ENCODE data around the gene MAZ.
"Not testable (repeated sequence)": the region's sequence is repeated elsewhere in the genome, so short reads cannot be mapped to it uniquely, and the experiment has no call there.

The MAZ gene

GRCh38 chr16:29820730-29821642, 14.7 kb downstream of the MAZ start:
- DNase-seq, result no peak

DNA sequence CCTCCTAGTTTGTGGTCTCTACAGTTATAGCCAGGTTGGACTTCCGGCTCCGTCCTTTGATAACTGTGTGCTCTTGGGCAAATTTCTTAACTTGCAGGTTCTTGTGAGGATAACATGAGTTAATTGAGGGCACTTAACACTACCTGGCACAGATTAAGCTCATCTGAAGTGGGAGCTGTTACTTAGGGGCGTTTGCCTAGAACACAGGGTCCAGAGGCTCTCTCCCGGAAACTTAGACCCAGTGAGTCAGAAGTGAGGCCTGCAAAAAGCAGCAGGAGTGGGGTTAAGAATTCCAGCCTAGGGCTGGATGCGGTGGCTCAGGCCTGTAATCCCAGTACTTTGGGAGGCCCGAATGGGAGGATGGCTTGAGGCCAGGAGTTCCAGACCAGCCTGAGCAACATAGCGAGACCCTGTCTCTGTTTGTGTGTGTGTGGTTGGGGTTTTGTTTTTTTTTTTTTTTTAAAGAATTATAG, 15.3 kb downstream of the MAZ start:
- DNase-seq, result no peak

DNA sequence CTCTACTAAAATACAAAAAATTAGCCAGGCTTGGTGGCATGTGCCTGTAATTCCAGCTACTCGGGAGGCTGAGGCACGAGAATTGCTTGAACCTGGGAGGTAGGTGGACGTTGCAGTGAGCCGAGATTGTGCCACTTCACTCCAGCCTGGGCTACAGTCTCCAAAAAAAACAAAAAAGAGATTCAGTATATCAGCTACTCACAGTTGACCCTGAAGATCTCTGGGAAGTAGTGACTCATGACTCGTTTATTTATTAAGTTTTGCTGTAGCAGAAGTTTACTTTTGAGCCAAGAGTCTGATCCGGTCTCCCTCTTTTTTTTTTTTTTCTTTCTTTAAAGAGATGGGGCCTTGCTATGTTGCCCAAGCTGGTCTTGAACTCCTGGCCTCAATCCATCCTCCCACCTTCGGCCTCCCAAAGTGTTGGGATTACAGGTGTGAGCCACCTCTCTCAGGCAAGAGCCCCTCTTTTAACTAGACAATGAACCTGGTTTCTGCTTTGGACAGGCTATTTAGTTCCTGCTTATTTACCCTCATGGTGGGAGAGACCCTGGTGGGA, 18.3 kb downstream of the MAZ start:
- DNase-seq, result no peak

- peak in 31 of 56 donors; percentile 11 to 78 (median 58) for DNase-seq
Observed at GRCh38 chr16:29825145-29826044, 19.1 kb downstream of the MAZ start.

GRCh38 chr16:29826342-29826695, 20.0 kb downstream of the MAZ start:
- no peak for DNase-seq

DNA sequence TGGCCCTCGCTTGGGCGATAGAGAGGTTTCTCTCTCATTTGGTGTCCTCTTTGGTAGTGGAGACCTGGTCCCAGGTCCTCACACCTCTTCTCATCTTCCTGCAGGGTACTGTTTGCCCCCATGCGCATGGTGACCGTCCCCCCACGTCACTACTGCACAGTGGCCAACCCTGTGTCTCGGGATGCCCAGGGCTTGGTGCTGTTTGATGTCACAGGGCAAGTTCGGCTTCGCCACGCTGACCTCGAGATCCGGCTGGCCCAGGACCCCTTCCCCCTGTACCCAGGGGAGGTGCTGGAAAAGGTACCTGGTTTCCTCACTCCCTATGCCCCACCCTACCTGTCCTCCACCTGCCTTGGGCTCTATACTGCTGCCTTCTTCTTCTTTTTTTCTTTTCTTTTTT, 24.4 kb downstream of the MAZ start:
- DNase-seq, result no peak

- DNase-seq, result no peak
Observed at GRCh38 chr16:29831490-29831889, 25.2 kb downstream of the MAZ start.

GRCh38 chr16:29833219-29833618, 26.9 kb downstream of the MAZ start:
- DNase-seq, result not testable (repeated sequence)

DNA sequence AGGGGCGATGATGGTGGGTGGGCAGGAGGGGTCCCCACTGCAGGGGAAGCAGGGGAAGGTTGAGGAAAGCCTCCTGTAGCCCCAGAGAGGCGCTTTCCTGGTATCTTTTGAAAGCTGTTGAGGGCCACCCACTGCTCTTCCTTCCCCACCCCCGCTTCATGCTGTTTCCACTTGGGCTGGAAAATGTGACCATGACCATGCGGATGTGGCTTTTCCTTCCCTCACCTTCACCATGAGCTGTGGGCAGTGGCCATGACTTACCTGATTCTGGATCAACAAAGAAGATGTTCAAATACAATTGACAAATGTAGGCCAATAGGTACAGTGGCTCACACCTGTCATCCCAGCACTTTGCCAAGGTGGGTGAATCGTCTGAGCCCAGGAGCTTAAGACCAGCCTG, 27.8 kb downstream of the MAZ start:
- DNase-seq, result no peak

- DNase-seq, result no peak
Observed at GRCh38 chr16:29835926-29836325, 29.6 kb downstream of the MAZ start.

DNA sequence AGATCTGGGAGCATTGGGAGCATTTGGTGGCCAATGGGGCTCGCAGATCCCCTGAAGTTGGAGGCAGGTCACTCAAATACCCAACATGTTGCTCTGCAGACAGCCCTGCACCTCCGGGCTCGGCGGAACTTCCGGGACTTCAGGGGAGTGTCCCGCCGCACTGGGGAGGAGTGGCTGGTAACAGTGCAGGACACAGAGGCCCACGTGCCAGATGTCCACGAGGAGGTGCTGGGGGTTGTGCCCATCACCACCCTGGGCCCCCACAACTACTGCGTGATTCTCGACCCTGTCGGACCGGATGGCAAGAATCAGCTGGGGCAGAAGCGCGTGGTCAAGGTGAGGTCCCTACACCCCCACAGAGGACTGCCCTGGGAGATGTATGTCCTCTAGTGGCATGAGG, 30.3 kb downstream of the MAZ start:
- no peak for DNase-seq

DNA sequence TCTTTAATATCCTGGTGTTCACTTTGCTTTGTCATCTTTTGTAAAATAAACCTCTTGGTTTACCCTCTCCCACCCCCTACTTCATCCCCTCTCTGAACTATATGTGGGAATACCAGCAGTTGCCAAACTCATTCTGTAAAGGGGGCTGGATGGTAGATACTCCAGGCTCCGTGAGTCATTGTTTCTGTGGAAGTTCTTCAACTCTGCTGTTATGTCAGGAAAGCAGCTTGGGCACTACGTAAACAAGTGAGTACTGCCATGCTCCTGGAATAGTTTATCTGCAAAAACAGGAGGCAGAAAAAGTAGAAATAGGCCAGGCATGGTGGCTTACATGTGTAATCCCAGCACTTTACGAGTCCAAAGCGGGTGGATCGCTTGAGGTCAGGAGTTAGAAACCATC, 31.5 kb downstream of the MAZ start:
- DNase-seq, result no peak

- DNase-seq, result no peak
Observed at GRCh38 chr16:29839822-29840221, 33.5 kb downstream of the MAZ start.

DNA sequence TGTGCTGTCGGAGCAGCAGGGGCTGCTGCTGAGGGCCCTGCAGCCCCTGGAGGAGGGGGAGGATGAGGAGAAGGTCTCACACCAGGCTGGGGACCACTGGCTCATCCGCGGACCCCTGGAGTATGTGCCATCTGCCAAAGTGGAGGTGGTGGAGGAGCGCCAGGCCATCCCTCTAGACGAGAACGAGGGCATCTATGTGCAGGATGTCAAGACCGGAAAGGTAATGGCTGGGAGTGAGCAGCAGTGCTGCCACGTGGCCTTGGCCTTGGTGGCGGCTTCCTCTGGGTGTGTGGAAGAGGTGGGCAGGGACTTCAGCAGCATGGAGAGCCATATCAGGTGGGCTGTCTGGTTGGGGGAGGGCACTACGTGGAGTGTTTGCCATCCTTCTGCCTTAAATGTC, 33.9 kb downstream of the MAZ start:
- no peak for DNase-seq

- DNase-seq, result no peak
Observed at GRCh38 chr16:29841631-29842030, 35.3 kb downstream of the MAZ start.

DNA sequence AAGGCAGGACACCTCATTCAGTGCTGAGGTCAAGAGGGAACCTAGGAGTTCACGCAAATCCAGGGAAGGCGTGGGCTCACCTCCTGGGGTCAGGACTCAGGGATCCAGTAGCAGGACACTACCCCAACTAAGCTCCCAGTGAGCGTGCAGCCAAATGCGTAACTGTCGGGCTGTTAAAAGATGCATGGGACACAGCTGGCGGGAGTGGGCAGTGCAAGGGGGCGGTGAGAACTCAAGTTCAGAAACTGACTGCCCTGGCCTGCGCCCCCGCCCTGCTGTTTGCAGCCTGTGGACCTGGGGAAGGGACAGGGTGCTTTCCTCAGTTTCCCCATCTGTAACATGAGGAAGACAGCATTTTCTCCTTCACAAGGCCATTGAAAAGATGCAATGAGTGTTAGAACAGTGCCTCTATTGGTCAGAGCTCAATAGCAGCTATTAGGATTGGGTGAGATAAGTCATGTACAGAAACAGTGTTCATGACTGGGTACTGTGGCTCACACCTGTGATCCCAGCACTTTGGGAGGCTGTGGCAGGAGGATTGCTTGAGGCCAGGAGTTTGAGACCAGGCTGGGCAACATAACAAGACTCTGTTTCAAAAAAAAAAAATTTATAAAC, 36.5 kb downstream of the MAZ start:
- no peak for DNase-seq

- DNase-seq, result no peak
Observed at GRCh38 chr16:29843931-29844330, 37.6 kb downstream of the MAZ start.

DNA sequence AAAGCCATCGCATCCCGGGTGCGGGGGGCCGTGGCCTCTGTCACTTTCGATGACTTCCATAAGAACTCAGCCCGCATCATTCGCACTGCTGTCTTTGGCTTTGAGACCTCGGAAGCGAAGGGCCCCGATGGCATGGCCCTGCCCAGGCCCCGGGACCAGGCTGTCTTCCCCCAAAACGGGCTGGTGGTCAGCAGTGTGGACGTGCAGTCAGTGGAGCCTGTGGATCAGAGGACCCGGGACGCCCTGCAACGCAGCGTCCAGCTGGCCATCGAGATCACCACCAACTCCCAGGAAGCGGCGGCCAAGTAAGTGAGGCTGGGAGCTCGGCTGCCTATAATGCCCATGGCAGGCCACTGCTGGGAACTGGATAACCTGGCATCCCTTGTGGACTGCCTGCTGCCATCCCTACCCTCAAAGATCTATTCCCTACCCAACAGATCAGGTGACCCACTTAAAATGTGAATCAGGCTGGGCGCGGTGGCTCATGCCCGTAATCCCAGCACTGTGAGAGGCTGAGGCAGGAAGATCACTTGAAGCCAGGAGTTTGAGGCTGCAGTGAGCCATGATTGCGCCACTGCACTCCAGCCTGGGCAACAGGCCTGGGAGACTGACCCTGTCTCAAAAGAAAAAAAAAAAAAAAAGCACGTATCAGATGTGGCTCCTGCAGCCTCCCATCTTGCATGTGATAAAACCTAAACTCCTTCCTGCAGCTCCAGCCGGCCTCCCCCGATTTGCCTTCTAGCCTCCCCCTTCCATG, 38.4 kb downstream of the MAZ start:
- no peak for DNase-seq

DNA sequence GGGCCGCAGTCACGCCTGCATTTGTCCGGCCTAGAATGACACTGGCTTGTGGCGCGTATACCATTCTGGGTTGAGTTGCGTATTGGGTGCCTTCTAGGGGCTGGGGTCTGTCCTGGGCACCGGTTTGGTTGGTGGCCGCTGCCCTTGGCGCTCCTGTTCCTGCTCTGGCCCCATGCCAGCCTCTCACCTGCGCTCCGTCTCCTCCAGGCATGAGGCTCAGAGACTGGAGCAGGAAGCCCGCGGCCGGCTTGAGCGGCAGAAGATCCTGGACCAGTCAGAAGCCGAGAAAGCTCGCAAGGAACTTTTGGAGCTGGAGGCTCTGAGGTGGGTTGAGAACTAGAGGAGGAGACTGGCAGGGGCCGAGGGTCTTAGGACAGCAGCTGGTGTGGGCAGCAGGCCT, 39.3 kb downstream of the MAZ start:
- DNase-seq, result no peak

- DNase-seq, result peak in 42 of 56 donors; percentile 8 to 81 (median 44)
Observed at GRCh38 chr16:29848420-29849297, 42.3 kb downstream of the MAZ start.
